IPS-20b (cell line): ENCODE measurements around the gene NXPH4.

Experiments
- H3K27ac ChIP-seq: one replicate; pipeline ENCODE4 v1.5.1; 2013; ENCODE audit warnings: low read length
- H3K27me3 ChIP-seq: 2 replicates; pipeline ENCODE4 v1.6.1; 2013; ENCODE audit warnings: mild to moderate bottlenecking, low read length, inconsistent platforms; ENCODE audit not compliant: insufficient read depth
- H3K36me3 ChIP-seq: 2 replicates; pipeline ENCODE4 v1.6.1; 2013; ENCODE audit warnings: low read depth, mild to moderate bottlenecking, inconsistent platforms, low read length, moderate library complexity; ENCODE audit not compliant: insufficient read depth
- H3K4me1 ChIP-seq: 2 replicates; pipeline ENCODE4 v1.6.1; 2013; ENCODE audit warnings: mild to moderate bottlenecking, control low read depth, inconsistent platforms, low read length, moderate library complexity; ENCODE audit not compliant: insufficient read depth
- H3K4me3 ChIP-seq: 2 replicates; pipeline ENCODE4 v1.5.1; 2013; ENCODE audit warnings: mild to moderate bottlenecking, low read length, inconsistent platforms
- H3K9ac ChIP-seq: 2 replicates; pipeline ENCODE4 v1.6.1; 2013; ENCODE audit warnings: low read depth, mild to moderate bottlenecking, inconsistent platforms, low read length, moderate library complexity
- H3K9me3 ChIP-seq: 2 replicates; pipeline ENCODE4 v1.6.1; 2013; ENCODE audit warnings: mild to moderate bottlenecking, low read depth, low read length, inconsistent platforms; ENCODE audit not compliant: insufficient read depth

Gene NXPH4

GRCh38 chr12:57215065-57215464, 1.5 kb upstream of the NXPH4 start:
- Histone ChIP-seq H3K4me1 (peaks cover 18% of the 10 kb centered on the region; the same call in 1 of the 2 replicates), H3K4me3 (no peak overlapping the region), H3K9ac (no peak overlapping the region), H3K27ac (no peak overlapping the region), H3K27me3 (peaks cover 67% of the 10 kb centered on the region), H3K9me3 (no peaks in the 10 kb centered on the region; the same call in 1 of the 2 replicates), H3K36me3 (peaks cover 19% of the 10 kb centered on the region)

- no peak overlapping the region for H3K27ac ChIP-seq
Observed at GRCh38 chr12:57215668-57216013, 953 bp upstream of the NXPH4 start.

GRCh38 chr12:57216921-57217879, 606 bp downstream of the NXPH4 start:
- peaks cover 33% of the 10 kb centered on the region; the same call in 1 of the 2 replicates for H3K4me1 ChIP-seq
- no peaks in the 10 kb centered on the region; the same call in 1 of the 2 replicates for H3K9me3 ChIP-seq
- H3K4me3 ChIP-seq = peak overlapping the region; percentile 52
- no peak overlapping the region for H3K9ac ChIP-seq
- H3K27me3 ChIP-seq = peaks cover 88% of the 10 kb centered on the region
- H3K36me3 ChIP-seq = no peaks in the 10 kb centered on the region; the same call in 1 of the 2 replicates
- H3K27ac ChIP-seq = no peak overlapping the region

More at GRCh38 chr12:57215668-57216013, 953 bp upstream of the NXPH4 start:
- Histone ChIP-seq H3K9me3 (no peaks in the 10 kb centered on the region; the same call in 1 of the 2 replicates), H3K9ac (no peak overlapping the region), H3K27me3 (peaks cover 73% of the 10 kb centered on the region), H3K4me3 (no peak overlapping the region), H3K36me3 (peaks cover 15% of the 10 kb centered on the region), H3K4me1 (peaks cover 20% of the 10 kb centered on the region; the same call in 1 of the 2 replicates)

GRCh38 chr12:57218030-57218853, 1.6 kb downstream of the NXPH4 start:
- Histone ChIP-seq H3K4me1 (peaks cover 33% of the 10 kb centered on the region; the same call in 1 of the 2 replicates), H3K27ac (no peak overlapping the region), H3K9ac (no peak overlapping the region), H3K4me3 (no peak overlapping the region), H3K36me3 (no peaks in the 10 kb centered on the region), H3K9me3 (no peaks in the 10 kb centered on the region; the same call in 1 of the 2 replicates), H3K27me3 (peaks cover 99% of the 10 kb centered on the region)

GRCh38 chr12:57219205-57219992, 2.8 kb downstream of the NXPH4 start:
- H3K4me1 ChIP-seq = peaks cover 24% of the 10 kb centered on the region; the same call in 1 of the 2 replicates
- H3K27me3 ChIP-seq = peaks cover 99% of the 10 kb centered on the region
- H3K9ac ChIP-seq = no peak overlapping the region
- H3K9me3 ChIP-seq = no peaks in the 10 kb centered on the region; the same call in 1 of the 2 replicates
- no peaks in the 10 kb centered on the region for H3K36me3 ChIP-seq
- H3K4me3 ChIP-seq = no peak overlapping the region
- no peak overlapping the region for H3K27ac ChIP-seq

- peaks cover 24% of the 10 kb centered on the region; the same call in 1 of the 2 replicates for H3K4me1 ChIP-seq
- H3K27me3 ChIP-seq = peaks cover 99% of the 10 kb centered on the region
Observed at GRCh38 chr12:57219993-57220754, 3.6 kb downstream of the NXPH4 start.

GRCh38 chr12:57220770-57221168, 4.2 kb downstream of the NXPH4 start:
- Histone ChIP-seq H3K9ac (no peak overlapping the region), H3K27ac (no peak overlapping the region), H3K4me3 (no peak overlapping the region), H3K4me1 (peaks cover 22% of the 10 kb centered on the region; the same call in 1 of the 2 replicates), H3K36me3 (no peaks in the 10 kb centered on the region), H3K9me3 (no peaks in the 10 kb centered on the region; the same call in 1 of the 2 replicates), H3K27me3 (peaks cover 99% of the 10 kb centered on the region)

More at GRCh38 chr12:57219993-57220754, 3.6 kb downstream of the NXPH4 start:
- no peaks in the 10 kb centered on the region; the same call in 1 of the 2 replicates for H3K9me3 ChIP-seq
- H3K27ac ChIP-seq = no peak overlapping the region
- H3K36me3 ChIP-seq = no peaks in the 10 kb centered on the region
- H3K4me3 ChIP-seq = no peak overlapping the region
- H3K9ac ChIP-seq = no peak overlapping the region

GRCh38 chr12:57221169-57221917, 4.7 kb downstream of the NXPH4 start:
- Histone ChIP-seq H3K9ac (no peak overlapping the region), H3K27ac (no peak overlapping the region), H3K9me3 (no peaks in the 10 kb centered on the region; the same call in 1 of the 2 replicates), H3K4me3 (no peak overlapping the region), H3K27me3 (peaks cover 99% of the 10 kb centered on the region), H3K4me1 (peaks cover 19% of the 10 kb centered on the region; the same call in 1 of the 2 replicates), H3K36me3 (no peaks in the 10 kb centered on the region)

GRCh38 chr12:57222286-57223190, 5.9 kb downstream of the NXPH4 start:
- peaks cover 100% of the 10 kb centered on the region for H3K27me3 ChIP-seq
- peaks cover 26% of the 10 kb centered on the region for H3K4me1 ChIP-seq
- no peaks in the 10 kb centered on the region for H3K36me3 ChIP-seq

More at GRCh38 chr12:57222286-57223190, 5.9 kb downstream of the NXPH4 start:
- no peak overlapping the region for H3K9ac ChIP-seq
- no peak overlapping the region for H3K4me3 ChIP-seq
- H3K9me3 ChIP-seq = no peaks in the 10 kb centered on the region; the same call in 1 of the 2 replicates
- H3K27ac ChIP-seq = no peak overlapping the region
